Right forelimb (tissue), 1 donor: ENCODE results near the gene AKAP7.
"Not testable (repeated sequence)": the region's sequence is repeated elsewhere in the genome, so short reads cannot be mapped to it uniquely, and the experiment has no call there.

Experiments used
- DNase-seq: peaks from one replicate; pipeline ENCODE4 v3.0.0-alpha.2; 2018

The AKAP7 gene

DNA sequence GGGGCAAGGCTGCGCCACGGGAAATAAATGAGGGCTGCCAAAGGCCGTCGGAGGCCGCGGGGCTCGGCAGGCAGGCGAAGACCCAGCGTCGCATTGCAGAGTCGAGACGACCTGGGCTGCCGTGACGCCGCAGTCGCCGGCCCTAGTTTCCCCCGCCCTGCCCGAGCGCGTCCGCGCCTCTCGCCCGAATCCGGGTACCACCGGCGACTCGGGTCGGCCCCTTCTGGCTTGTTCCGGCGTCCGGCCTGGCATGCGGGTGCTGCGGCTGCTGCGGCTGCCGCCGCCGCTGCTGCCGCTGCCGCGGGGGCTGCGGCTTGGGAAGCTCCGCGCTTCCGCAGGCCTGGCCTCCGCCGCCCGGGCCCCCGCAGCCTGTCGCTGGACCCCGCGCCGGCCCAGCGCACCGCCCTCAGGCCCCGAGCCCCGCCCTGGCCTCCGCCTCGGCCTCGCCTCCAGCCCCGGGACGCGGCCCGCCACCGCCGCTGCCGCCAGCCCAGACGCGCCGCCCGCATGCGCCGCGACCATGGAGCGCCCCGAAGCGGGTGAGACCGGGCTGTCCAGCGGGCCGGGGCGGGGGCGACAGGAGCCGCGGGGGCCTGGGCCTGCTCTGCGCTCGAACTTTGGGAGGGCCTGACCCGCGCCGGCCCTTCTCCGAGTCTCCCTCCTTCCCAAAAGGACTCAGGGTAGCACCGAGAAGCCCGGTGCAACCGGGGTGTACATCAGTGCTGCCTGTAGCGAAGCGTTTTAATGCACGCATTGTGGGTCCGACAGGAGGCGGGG is at the start of gene AKAP7:
AKAP7 (plus strand) TSS at position 224 of the 777 bp plus-strand sequence; CDS start at position 521, 297 bp downstream.
- DNase-seq = peak; percentile 88

DNA sequence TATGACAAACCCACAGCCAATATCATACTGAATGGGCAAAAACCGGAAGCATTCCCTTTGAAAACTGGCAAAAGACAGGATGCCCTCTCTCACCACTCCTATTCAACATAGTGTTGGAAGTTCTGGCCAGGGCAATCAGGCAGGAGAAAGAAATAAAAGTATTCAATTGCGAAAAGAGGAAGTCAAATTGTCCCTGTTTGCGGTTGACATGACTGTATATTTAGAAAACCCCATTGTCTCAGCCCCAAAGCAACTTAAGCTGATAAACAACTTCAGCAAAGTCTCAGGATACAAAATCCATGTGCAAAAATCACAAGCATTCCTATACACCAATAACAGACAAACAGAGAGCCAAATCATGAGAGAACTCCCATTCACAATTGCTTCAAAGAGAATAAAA is 44.9 kb upstream of the AKAP7 start:
- DNase-seq = not testable (repeated sequence)

GRCh38 chr6:131091944-131092343 is 43.3 kb upstream of the AKAP7 start:
- DNase-seq = not testable (repeated sequence)

DNA sequence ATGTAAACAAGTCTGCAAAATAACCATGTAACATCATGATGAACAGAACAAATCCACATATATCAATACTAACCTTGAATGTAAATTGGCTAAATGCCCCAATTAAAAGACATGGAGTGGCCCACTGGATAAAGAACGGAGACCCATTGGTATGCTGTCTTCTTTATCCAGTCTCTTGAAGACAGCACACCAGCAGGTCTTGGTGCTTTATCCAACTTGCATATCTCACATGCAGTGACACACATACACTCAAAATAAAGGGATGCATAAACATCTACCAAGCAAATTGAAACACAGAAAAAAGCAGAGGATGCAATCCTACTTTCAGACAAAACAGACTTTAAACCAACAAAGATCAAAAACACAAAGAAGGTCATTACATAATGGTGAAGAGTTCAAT is 41.9 kb upstream of the AKAP7 start:
- no peak for DNase-seq

GRCh38 chr6:131096786-131097185 is 38.5 kb upstream of the AKAP7 start:
- no peak for DNase-seq

DNA sequence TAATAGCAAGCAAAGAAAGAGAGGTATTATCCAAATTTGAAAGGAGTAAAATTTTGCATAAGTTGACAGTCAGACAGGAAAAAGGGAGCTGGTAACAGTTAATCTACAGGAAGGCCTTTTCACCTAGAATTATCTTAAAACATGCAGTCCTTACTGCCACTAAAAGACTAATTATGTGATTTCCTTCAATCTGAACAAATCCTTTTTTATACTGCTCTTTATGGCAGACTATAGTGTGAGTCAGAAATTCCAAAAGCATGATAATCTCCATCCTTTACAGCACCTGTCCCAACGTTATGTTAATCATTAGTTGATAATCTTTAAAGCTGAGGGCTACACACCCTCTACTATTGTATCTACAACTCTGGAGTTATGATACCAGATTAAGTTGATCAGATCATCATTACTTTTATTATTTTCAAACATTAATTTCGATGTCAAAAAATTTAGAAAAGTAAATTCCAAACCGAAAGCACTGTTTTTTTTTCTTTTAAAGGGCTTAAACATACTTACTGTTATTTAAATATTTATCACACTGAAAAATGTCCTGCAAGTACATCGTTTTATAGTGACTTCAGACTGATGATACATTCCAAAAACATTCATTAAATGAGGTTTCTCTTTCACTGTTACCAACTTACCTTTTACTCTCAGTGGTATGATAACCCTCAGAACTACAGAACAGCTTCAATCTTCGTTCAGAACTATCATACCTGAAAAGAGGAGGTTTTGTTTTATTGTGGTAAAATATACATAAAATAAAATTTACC is 33.2 kb upstream of the AKAP7 start:
- no peak for DNase-seq

- DNase-seq = no peak
Measured at GRCh38 chr6:131103296-131103695, 32.0 kb upstream of the AKAP7 start.

DNA sequence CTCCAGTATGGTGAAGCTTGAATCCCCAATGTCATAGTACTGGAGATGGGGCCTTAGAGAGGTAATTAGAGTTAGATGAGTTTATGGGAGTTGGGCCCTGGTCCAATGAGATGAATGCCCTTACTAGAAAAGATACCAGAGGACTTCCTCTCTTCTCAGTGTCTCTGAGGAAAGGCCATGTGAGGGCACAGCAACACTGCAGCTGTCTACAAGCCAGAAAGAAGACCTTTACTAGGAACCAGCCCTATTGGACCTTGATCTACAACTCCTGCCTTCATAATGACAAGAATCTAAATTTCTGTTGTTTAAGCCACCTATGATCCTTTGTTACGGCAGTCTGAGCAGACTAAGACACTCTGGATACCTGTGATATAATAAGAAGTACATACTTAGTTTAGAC is 31.4 kb upstream of the AKAP7 start:
- no peak for DNase-seq

GRCh38 chr6:131107151-131107550 is 28.1 kb upstream of the AKAP7 start:
- no peak for DNase-seq

DNA sequence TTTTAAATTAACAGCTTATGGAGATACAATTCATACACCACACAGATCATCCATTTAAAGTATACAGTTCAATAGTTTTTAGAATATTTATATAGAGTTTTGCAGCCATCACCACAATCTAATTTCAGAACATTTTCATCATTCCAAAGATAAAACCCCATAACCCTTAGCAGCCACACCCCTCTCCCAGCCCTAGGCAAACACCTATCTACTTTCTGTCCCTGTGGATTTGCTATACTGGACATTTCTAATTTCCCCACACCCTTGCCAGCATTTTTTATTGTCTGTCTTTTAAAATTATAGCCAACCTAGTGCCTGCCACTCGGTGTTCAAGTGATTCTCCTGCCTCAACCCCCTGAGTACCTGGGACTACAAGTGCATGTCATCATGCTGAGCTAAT is 23.0 kb upstream of the AKAP7 start:
- no peak for DNase-seq

GRCh38 chr6:131115651-131116050 is 19.6 kb upstream of the AKAP7 start:
- no peak for DNase-seq

GRCh38 chr6:131116321-131116720 is 18.9 kb upstream of the AKAP7 start:
- DNase-seq = no peak

- DNase-seq = no peak
Measured at GRCh38 chr6:131116755-131117360, 18.4 kb upstream of the AKAP7 start.

DNA sequence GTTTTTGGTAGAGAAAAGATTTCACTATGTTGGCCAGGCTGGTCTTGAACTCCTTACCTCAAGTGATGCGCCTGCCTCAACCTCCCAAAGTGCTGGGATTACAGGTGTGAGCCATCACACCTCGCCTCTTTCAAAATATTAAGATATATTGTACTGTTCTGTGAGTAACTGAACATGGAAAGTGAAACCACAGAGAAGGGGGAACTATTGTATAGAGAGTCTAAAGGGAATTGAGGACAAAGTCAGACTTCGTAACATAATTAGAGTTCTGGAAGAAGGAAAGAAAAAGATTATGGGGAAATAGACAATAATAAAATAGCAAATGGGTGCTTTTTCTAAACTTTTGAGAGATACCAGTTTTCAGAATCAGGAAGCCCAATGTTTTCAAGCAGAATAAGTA is 17.4 kb upstream of the AKAP7 start:
- DNase-seq = no peak

- DNase-seq = no peak
Measured at GRCh38 chr6:131122007-131122406, 13.3 kb upstream of the AKAP7 start.

- no peak for DNase-seq
Measured at GRCh38 chr6:131122516-131122915, 12.8 kb upstream of the AKAP7 start.

GRCh38 chr6:131124336-131125071 is 10.8 kb upstream of the AKAP7 start:
- no peak for DNase-seq

GRCh38 chr6:131125431-131125830 is 9.8 kb upstream of the AKAP7 start:
- no peak for DNase-seq

GRCh38 chr6:131129689-131130553 is 5.3 kb upstream of the AKAP7 start:
- no peak for DNase-seq

DNA sequence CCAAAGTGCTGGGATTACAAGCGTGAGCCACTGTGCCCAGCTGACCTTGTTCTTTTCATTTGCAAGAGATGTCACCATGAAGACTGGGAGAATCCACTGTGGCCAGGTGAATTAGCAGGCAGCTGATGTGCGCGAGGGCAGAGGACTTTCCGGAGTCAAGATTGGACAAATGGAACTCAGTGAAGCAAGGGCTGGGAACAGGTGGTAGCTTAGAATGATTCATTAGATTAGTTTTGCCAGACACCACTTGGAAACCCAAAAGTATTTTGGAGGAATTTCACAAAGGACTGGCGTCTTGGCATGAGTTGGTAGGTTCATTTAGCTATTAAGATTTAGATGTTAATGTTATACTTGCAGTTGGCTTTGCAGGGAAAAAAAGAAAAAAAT is 4.7 kb upstream of the AKAP7 start:
- DNase-seq = no peak

DNA sequence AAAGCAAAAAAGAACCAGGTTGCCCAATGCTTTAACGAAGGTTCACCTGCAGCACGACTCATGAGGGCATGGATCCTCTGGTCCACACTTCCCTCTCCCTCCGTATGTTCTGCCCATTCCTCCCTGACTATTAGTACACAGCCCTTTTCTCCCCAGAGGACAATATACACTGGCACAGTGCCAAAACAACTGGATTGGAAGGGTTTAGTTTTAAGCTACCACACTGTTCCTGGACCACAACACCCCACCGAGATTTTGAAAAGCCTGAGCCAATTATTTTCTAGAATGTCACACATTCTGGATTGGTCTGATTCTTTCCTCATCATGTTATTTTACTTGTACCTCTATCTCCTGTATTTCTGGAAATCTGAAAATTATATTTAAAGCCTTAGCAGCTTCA is 2.9 kb upstream of the AKAP7 start:
- DNase-seq = no peak
